T-helper 2 cell treated with Interferon-gamma antibody and Interleukin-4, amounts not matched to agents 5 μg/mL and 100 μg/mL, for 36 hours (primary cell): ENCODE results near the gene MDK.
A peak's percentile ranks its signal among the peaks of the same experiment; 100 is the strongest.

Source experiments
- DNase-seq: peaks from one replicate; pipeline ENCODE4 v3.0.0; 2021; ENCODE audit warnings: low spot score
- H3K27ac Mint-ChIP-seq: one replicate; pipeline ENCODE4 v1.8.0; 2021; ENCODE audit warnings: mild to moderate bottlenecking, mixed read lengths
- H3K27me3 Mint-ChIP-seq: one replicate; pipeline ENCODE4 v1.8.0; 2021; ENCODE audit warnings: low read depth, mixed read lengths
- H3K36me3 Mint-ChIP-seq: one replicate; pipeline ENCODE4 v1.8.0; 2021; ENCODE audit warnings: low read depth, mixed read lengths
- H3K4me1 Mint-ChIP-seq: one replicate; pipeline ENCODE4 v1.8.0; 2021; ENCODE audit warnings: low read depth, mixed read lengths
- H3K4me3 Mint-ChIP-seq: one replicate; pipeline ENCODE4 v1.8.0; 2022; ENCODE audit warnings: mild to moderate bottlenecking, moderate library complexity, mixed read lengths
- H3K9me3 Mint-ChIP-seq: one replicate; pipeline ENCODE4 v1.8.0; 2021; ENCODE audit warnings: mixed read lengths

The MDK gene

DNA sequence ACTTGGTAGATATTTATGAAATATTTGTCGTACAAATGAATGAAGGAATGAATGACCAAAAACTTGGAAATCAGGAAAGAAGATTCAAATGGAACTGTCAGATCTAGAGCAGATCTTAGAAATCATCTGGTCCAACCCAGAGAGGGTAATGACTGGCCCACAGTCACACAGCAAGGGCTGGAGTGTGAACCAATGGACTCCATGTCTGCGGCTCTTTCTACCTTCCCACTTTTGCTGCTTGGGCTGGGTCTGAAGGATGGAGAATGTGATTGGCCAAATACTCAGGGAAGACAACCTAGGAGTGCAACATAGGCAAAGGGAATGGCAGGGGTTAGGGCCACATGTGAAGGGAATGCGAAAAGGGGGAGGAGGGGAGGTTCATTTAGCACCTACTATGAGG lies 40.0 kb upstream of the MDK start:
- H3K27ac Mint-ChIP-seq = peak overlapping the region; percentile 32
- DNase-seq = no peak
- H3K4me3 Mint-ChIP-seq = no peak overlapping the region

DNA sequence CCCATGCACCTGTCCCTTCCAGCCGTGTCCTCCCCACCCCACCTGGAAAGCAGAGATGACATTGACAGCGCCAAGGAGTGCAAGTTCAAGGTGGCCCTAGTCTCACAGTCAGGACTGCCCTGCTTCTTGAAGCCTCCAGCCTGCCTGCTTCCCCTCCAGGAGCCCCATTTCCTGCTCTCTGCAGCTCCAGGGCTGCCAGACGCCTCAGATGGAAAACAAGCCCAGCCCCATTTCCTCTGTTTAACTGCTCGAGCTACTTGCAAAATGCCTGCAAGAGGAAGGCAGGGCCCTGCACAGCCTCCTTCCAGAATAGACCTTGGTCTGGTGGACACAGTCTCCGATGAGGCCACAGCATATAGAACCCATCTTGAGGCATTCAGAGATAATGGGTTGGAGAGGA lies 39.2 kb upstream of the MDK start:
- H3K4me1 Mint-ChIP-seq = peaks cover 59% of the 10 kb centered on the region
- H3K4me3 Mint-ChIP-seq = peak overlapping the region; percentile 30
- H3K27ac Mint-ChIP-seq = no peak overlapping the region
- H3K36me3 Mint-ChIP-seq = peaks cover 2% of the 10 kb centered on the region
- H3K9me3 Mint-ChIP-seq = no peaks in the 10 kb centered on the region
- DNase-seq = no peak
- peaks cover 6% of the 10 kb centered on the region for H3K27me3 Mint-ChIP-seq

More for the DNA sequence above, 40.0 kb upstream of the MDK start:
- Mint-ChIP-seq H3K36me3 (peaks cover 2% of the 10 kb centered on the region), H3K4me1 (peaks cover 58% of the 10 kb centered on the region), H3K9me3 (no peaks in the 10 kb centered on the region), H3K27me3 (peaks cover 6% of the 10 kb centered on the region)

DNA sequence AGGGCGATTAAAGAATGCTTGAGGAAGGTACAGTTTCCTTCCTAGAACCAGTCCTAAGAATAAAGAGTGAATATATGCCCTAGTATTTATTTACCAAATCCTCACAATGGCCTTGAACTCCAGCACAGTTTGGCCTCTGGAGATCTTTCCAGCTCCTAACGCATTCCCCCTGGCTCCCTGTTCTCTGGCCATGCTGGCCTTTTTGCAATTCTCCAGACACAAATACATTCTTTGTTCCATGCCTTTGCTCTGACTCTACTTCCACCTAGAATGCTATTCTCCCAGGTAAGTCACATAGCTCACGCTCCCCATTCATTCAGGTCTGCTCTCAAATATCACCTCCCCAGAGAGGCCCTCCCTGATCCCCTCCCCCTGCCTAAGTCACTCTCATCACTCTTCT lies 37.9 kb upstream of the MDK start:
- Mint-ChIP-seq H3K9me3 (no peaks in the 10 kb centered on the region), H3K27ac (no peak overlapping the region), H3K36me3 (peaks cover 6% of the 10 kb centered on the region), H3K4me1 (peaks cover 53% of the 10 kb centered on the region), H3K4me3 (no peak overlapping the region), H3K27me3 (peaks cover 6% of the 10 kb centered on the region)
- no peak for DNase-seq

DNA sequence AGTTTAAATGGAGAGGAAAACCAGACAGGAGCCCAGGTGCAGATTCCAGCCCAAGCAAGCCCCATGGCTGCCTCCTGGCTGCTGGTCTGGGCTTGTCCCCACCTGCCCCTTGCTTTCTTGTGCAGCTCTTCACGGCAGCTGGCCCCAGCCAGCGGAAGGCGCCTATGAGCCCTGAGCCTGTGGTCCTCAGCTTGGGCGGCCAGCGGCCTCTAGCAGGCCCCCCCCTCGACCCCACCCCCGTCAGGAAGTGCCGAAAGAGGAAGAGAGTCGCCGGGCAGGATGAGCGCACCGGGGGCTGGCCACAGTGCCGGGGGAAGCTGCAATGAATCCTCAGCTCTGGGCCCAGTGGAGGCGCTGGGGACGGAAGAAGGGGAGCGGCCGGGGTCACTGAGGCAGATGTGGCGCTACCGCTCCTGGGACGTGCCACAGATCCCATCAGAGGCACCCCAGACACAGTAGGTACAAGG lies 36.3 kb upstream of the MDK start:
- H3K27ac Mint-ChIP-seq = peak overlapping the region; percentile 60
- peaks cover 6% of the 10 kb centered on the region for H3K27me3 Mint-ChIP-seq
- peak overlapping the region; percentile 89 for H3K4me3 Mint-ChIP-seq
- peaks cover 18% of the 10 kb centered on the region for H3K36me3 Mint-ChIP-seq
- no peak for DNase-seq
- no peaks in the 10 kb centered on the region for H3K9me3 Mint-ChIP-seq
- H3K4me1 Mint-ChIP-seq = peaks cover 64% of the 10 kb centered on the region

DNA sequence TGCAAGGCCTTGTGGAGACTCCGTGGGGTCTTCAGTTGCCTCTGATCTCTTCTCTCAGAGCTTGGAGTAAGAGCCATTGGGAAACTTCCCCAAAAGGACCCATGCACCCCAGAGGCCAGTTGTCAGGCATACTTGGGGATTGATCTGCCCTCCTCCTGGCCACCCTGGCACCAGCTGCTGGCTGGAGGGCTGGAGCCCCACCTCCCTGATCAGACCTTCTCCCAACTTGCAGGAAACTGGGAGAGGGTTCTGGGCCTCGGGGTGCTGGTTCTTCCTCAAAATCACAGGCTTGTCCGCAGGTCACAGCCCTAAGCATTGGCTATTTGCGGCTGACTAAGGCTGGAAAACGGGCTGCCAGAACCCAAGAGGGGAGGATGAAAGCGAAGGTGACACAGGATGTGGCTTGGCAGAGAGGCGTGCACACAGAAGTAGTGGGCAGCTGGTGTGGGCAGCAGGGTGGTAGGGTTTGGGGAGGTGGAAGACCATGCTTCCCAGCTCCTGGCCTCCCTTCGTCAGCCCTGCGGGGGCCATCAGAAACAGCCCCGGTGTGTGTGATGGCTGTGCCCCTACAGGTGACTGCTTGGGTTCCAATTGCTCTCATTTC lies 35.5 kb upstream of the MDK start:
- H3K9me3 Mint-ChIP-seq = no peaks in the 10 kb centered on the region

DNA sequence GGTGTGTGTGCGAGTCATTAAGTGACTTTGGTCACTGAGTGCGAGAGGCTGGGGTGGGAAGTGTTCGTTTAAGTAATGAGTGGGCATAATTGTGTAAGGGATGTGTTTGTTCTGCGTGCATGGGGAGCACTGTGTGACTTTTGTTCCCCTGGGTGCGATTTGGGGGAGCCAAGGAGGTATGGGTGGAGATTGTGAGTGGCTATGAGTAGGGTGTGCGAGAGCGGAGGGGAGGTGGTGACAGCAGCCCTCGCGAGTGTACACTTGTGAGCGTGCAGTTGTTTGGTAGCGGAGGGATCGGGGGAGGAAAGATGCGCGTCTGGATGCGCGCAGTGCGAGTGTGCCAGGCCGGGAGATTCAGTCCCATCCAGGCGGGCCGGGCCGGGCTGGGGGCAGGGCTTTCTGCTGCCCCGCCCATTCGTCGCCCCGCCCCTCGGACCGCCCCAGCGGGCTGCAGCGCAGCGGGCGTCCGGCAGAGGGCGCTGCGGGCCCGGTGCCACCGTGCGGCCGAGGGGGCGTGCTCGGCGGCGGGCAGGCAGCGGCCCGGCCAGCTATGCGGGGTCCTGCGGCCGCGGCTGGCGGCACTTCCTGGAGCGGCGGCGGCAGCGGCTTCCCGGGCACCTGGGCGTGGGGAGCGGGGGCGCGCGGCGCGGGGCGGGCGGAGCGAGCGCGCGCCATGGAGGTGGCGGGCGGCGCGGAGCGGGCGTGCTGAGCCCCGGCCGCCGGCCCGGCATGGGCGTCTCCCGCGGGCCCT lies 34.4 kb upstream of the MDK start, which contains the start of gene DGKZ:
TSS of gene DGKZ (plus strand) at position 578 of the 751 bp plus-strand sequence. CDS start 197 bp downstream, outside the sequence.
- Mint-ChIP-seq H3K4me1 (peaks cover 71% of the 10 kb centered on the region), H3K27me3 (peaks cover 6% of the 10 kb centered on the region), H3K4me3 (peak within 1 kb of the TSS; percentile 95), H3K36me3 (peaks cover 25% of the 10 kb centered on the region), H3K27ac (peak within 1 kb of the TSS; percentile 94), H3K9me3 (no peaks in the 10 kb centered on the region)
- DNase-seq = peak; percentile 93

More for the DNA sequence above, 35.5 kb upstream of the MDK start:
- Mint-ChIP-seq H3K27ac (peak overlapping the region; percentile 61), H3K4me1 (peaks cover 70% of the 10 kb centered on the region), H3K4me3 (peak overlapping the region; percentile 89), H3K27me3 (peaks cover 6% of the 10 kb centered on the region), H3K36me3 (peaks cover 20% of the 10 kb centered on the region)
- peak; percentile 49 for DNase-seq

DNA sequence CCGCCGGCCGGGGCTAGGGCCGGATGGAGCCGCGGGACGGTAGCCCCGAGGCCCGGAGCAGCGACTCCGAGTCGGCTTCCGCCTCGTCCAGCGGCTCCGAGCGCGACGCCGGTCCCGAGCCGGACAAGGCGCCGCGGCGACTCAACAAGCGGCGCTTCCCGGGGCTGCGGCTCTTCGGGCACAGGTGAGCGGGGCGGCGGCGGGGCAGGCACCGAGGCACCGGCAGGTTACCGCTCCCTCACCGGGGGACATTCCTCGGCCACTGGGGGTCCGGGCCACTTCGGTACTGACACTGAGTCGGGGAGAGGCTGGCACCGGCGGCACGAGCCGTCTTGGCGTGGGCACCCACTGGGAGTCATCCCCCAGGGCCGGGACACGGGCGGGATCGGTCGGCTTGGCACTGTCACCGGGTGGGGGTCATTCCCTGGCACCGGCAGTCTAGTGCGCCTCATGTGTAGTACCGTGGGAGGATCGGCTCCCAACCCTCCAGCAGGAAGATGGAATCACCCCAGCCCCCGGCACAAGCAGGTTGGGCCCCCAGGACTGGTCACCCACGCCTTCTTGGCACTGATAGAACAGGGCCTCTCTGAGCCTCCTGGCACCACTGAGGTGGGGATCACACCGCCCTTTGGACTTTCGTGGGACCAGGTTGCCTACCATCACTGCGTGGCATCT lies 33.7 kb upstream of the MDK start:
- DNase-seq = no peak
- Mint-ChIP-seq H3K9me3 (no peaks in the 10 kb centered on the region), H3K4me3 (peak overlapping the region; percentile 95), H3K36me3 (peaks cover 28% of the 10 kb centered on the region), H3K27ac (peak overlapping the region; percentile 94), H3K4me1 (peaks cover 67% of the 10 kb centered on the region), H3K27me3 (peaks cover 6% of the 10 kb centered on the region)

DNA sequence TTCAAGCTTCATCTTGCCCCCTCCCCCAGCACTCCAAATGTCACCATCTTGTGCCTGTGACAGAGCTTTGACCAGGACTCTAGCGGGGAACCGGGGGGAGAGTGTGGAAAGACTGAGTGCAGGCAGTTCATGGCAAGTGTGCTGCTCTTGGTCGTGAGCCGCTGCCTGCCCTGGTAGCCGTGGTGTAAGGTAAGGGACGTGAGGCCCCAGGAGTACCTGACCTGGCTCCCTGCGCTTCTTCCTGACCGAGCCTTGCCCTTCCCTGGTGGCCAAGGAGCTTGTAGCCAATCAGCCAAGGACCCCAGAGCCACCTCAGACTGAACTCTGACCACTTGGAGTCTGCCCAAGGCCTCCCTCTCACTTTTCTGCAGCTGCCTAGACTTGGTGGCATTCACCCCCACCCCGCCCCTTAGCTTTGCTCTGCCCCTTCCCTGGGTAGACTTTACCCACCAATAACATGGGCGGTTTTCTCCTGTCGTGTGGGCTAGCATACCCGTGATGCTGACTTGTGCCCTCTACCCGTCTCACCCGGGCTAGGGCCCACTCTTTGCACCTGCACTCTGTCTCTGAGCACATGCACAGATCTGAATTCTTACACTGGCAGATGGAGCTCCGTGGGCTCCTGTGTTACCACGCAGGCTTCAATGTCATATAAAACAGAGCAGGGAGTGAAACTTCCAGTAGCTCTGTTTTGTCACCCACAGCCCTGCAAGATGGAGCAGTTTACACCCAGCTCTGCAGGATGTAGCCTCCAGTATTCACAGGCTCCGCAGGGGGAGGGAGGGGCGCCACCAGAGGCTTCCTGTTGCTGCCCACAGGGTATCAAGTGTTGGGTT lies 32.7 kb upstream of the MDK start:
- peaks cover 72% of the 10 kb centered on the region for H3K4me1 Mint-ChIP-seq
- no peaks in the 10 kb centered on the region for H3K9me3 Mint-ChIP-seq
- peak overlapping the region; percentile 94 for H3K27ac Mint-ChIP-seq
- DNase-seq = peak; percentile 60
- H3K4me3 Mint-ChIP-seq = peak overlapping the region; percentile 95
- H3K36me3 Mint-ChIP-seq = peaks cover 35% of the 10 kb centered on the region
- peaks cover 2% of the 10 kb centered on the region for H3K27me3 Mint-ChIP-seq

DNA sequence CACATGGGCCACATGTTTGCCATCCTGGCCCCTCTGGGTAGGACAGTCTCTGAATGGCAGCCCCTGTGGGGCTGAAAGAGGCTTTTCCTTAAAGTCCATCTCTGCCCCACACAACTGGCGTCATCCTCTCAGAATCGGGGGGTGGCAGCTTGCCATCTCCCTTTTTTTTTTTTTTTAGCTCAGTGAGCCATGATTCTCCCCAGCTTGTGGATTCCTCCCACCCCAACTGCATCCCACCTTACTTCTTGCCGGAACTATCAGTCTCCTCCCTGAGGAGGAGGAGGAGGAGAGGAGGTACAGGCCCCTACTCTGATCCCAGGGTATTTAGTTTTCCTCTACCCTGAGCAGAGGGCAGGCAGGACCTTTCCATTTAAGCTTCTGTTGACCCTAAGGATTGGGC lies 30.8 kb upstream of the MDK start:
- Mint-ChIP-seq H3K36me3 (peaks cover 32% of the 10 kb centered on the region), H3K27ac (peak overlapping the region; percentile 57), H3K27me3 (no peaks in the 10 kb centered on the region), H3K4me3 (peak overlapping the region; percentile 26), H3K9me3 (no peaks in the 10 kb centered on the region), H3K4me1 (peaks cover 64% of the 10 kb centered on the region)
- no peak for DNase-seq

DNA sequence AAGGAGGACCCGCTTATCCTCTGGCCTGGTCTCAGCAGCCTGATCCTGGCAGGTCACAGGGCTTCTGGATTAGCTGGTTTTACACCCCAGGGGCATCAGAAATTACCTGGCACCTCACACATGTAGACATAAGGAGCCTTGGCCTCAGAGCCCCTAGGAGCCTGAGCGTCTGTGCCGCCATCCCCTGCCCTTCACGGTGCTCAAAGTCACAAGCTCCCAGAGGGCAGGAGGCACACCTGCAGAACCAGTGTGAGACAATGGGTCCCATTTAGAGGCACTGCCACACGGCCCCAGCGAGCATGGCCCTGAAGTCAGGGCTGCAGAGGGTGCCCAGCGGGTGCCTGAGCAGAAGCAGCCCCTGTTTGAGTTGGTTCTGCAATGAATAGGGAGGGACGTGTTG lies 30.3 kb upstream of the MDK start:
- Mint-ChIP-seq H3K4me1 (peaks cover 61% of the 10 kb centered on the region), H3K27me3 (no peaks in the 10 kb centered on the region), H3K9me3 (no peaks in the 10 kb centered on the region), H3K36me3 (peaks cover 36% of the 10 kb centered on the region), H3K4me3 (peak overlapping the region; percentile 74), H3K27ac (peak overlapping the region; percentile 57)
- no peak for DNase-seq

DNA sequence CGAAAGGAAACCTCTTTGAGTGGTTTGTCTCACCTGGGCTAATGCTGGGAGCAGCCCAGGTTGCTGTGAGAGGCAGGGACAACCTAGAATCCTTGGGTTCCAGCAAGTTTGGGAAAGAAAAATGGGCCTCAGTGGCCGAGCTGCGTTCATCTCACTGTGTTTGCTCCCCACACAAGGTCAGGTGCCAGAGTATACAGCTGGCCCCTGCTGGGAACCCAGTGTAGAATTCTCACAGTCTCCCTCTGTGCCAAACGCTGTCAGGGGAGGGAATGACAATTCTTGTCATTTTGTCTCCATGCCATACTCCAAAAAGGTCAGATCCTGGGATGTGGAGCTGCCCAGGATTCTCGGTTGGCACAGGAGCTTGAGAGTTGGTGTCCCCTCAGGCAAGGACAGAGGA lies 29.9 kb upstream of the MDK start:
- H3K36me3 Mint-ChIP-seq = peaks cover 38% of the 10 kb centered on the region
- DNase-seq = no peak
- peak overlapping the region; percentile 75 for H3K27ac Mint-ChIP-seq
- H3K4me1 Mint-ChIP-seq = peaks cover 56% of the 10 kb centered on the region
- no peaks in the 10 kb centered on the region for H3K27me3 Mint-ChIP-seq
- H3K9me3 Mint-ChIP-seq = no peaks in the 10 kb centered on the region
- peak overlapping the region; percentile 74 for H3K4me3 Mint-ChIP-seq

DNA sequence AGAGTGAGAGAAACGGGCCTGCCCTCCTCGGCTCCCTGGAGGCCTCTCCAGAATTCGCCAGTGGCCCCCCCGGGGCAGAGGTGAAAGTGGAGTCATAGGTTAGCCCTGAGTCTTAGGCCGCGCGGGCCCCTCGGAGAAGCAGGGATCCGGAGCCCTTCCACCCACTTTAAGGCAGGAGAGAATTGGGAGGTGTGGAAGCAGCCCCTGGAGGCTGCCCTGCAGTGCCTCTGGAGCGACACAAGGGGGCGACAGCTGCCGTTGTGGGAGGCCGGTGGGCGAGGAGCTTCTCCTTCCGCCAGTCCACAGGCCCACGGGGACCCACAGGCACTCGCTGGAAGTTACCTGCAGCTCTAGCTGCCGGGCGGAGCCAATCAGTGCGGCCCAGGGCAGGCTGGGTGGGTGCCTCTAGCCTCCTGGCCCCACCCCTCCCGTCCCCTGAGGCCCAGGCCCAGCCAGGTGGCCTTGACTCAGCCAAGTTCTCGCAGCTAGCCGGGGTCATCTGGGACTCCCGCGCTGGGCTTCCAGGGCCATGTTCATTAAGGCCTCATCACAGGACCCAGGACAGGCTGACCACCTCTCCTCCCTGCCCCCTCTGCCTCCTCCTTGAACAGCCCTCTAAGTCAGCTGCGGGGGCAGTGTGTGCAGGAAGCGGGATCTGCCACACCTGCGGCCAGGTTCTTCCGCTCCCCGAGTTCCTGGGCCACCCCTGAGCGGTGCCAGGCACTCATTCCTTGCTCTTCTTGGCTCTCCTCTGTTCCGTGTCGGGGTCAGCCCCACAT lies 29.2 kb upstream of the MDK start:
- Mint-ChIP-seq H3K9me3 (no peaks in the 10 kb centered on the region), H3K4me1 (peaks cover 52% of the 10 kb centered on the region), H3K27ac (peak overlapping the region; percentile 75), H3K4me3 (peak overlapping the region; percentile 80), H3K36me3 (peaks cover 38% of the 10 kb centered on the region), H3K27me3 (no peaks in the 10 kb centered on the region)
- peak; percentile 62 for DNase-seq

DNA sequence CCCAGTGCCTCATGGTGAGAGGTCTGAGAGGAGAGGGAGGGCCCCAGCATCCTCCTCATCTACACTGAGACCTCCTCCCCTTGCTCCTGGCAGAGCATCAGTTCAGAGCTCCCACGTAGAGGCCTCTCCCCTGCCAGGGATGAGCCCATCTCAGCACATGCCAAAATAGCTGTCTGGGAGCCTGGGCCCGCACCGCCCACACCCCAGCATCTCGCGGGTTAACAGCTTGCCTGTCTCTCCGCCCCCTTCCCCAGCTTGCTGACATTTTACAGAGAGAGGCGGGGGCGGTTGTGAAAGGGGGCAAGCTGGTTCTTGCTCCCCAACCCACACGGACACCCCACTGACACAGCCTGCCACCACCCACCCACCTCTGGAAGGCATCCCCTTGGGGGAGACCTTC lies 27.8 kb upstream of the MDK start:
- Mint-ChIP-seq H3K27me3 (no peaks in the 10 kb centered on the region), H3K4me3 (peak overlapping the region; percentile 80), H3K4me1 (peaks cover 56% of the 10 kb centered on the region), H3K9me3 (no peaks in the 10 kb centered on the region), H3K27ac (no peak overlapping the region), H3K36me3 (peaks cover 33% of the 10 kb centered on the region)
- DNase-seq = peak; percentile 74
